GM18508 (cell line): Measurements from ENCODE around the gene KLHL36.

ENCODE experiments used
- ATAC-seq: cut with Tn5 transposase; IDR thresholded peaks from one replicate; pipeline ENCODE4 v1.9.1; 2021; ENCODE audit warnings: moderate number of reproducible peaks; ENCODE audit not compliant: insufficient read depth, unreplicated experiment

KLHL36 gene

GRCh38 chr16:84641643-84642358, 6.5 kb upstream of the KLHL36 start:
- ATAC-seq, result no peak

- ATAC-seq, result no peak
These were observed 5.1 kb upstream of the KLHL36 start for GRCh38 chr16:84643180-84643583.

GRCh38 chr16:84643674-84644073, 4.6 kb upstream of the KLHL36 start:
- no peak for ATAC-seq

GRCh38 chr16:84648595-84649510, 542 bp downstream of the KLHL36 start:
- no peak for ATAC-seq

GRCh38 chr16:84649511-84649861, 1.2 kb downstream of the KLHL36 start:
- no peak for ATAC-seq

GRCh38 chr16:84650062-84650991, 2.0 kb downstream of the KLHL36 start:
- ATAC-seq, result no peak

- no peak for ATAC-seq
These were observed 4.3 kb downstream of the KLHL36 start for GRCh38 chr16:84652566-84652965.

- no peak for ATAC-seq
These were observed 5.9 kb downstream of the KLHL36 start for GRCh38 chr16:84654238-84654637.

- ATAC-seq, result no peak
These were observed 6.7 kb downstream of the KLHL36 start for GRCh38 chr16:84654998-84655397.

- ATAC-seq, result no peak
These were observed 8.3 kb downstream of the KLHL36 start for GRCh38 chr16:84656649-84657048.

GRCh38 chr16:84657229-84657837, 9.0 kb downstream of the KLHL36 start:
- ATAC-seq, result no peak

GRCh38 chr16:84658690-84659089, 10.4 kb downstream of the KLHL36 start:
- no peak for ATAC-seq

GRCh38 chr16:84659656-84660300, 11.5 kb downstream of the KLHL36 start:
- ATAC-seq, result no peak

- ATAC-seq, result no peak
These were observed 12.7 kb downstream of the KLHL36 start for GRCh38 chr16:84660973-84661372.

GRCh38 chr16:84661418-84662060, 13.2 kb downstream of the KLHL36 start:
- no peak for ATAC-seq

GRCh38 chr16:84662471-84662870, 14.2 kb downstream of the KLHL36 start:
- ATAC-seq, result no peak

- no peak for ATAC-seq
These were observed 15.3 kb downstream of the KLHL36 start for GRCh38 chr16:84663433-84664101.

- no peak for ATAC-seq
These were observed 17.0 kb downstream of the KLHL36 start for GRCh38 chr16:84665359-84665758.

GRCh38 chr16:84665843-84666242, 17.5 kb downstream of the KLHL36 start:
- no peak for ATAC-seq
